H9 (cell line): ENCODE measurements around the gene IGSF3. TPM values are rescaled to one million over a fixed set of nuclear protein-coding genes. Genes with fewer than 3 reads are reported as not detected.

Experiments used
- DNase-seq: peaks from one replicate; pipeline ENCODE4 v3.0.0-alpha.2; 2017
- H2AFZ ChIP-seq: one replicate; pipeline ENCODE4 v1.6.1; 2013; ENCODE audit warnings: mild to moderate bottlenecking, low read length, control low read depth, moderate library complexity
- H2AK5ac ChIP-seq: 2 replicates; pipeline ENCODE4 v1.6.1; 2013; ENCODE audit warnings: low read length, control low read depth, mixed read lengths; ENCODE audit not compliant: insufficient read length
- H2BK120ac ChIP-seq: one replicate; pipeline ENCODE4 v1.6.1; 2013; ENCODE audit warnings: low read depth, mild to moderate bottlenecking, low read length, control low read depth, inconsistent platforms; ENCODE audit not compliant: poor library complexity, severe bottlenecking
- H2BK12ac ChIP-seq: 2 replicates; pipeline ENCODE4 v1.6.1; 2013; ENCODE audit warnings: low read length, control low read depth, mixed read lengths, low read depth; ENCODE audit not compliant: insufficient read length
- H2BK15ac ChIP-seq: 2 replicates; pipeline ENCODE4 v1.6.1; 2013; ENCODE audit warnings: low read depth, low read length, control low read depth
- H2BK20ac ChIP-seq: one replicate; pipeline ENCODE4 v1.6.1; 2013; ENCODE audit warnings: low read depth, mild to moderate bottlenecking, low read length, control low read depth, inconsistent platforms; ENCODE audit not compliant: poor library complexity, severe bottlenecking
- H2BK5ac ChIP-seq: 2 replicates; pipeline ENCODE4 v1.6.1; 2013; ENCODE audit warnings: low read length, control low read depth, mixed read lengths; ENCODE audit not compliant: insufficient read length
- H3K14ac ChIP-seq: 2 replicates; pipeline ENCODE4 v1.6.1; 2013; ENCODE audit warnings: low read length, control low read depth; ENCODE audit not compliant: insufficient read depth
- H3K18ac ChIP-seq: 2 replicates; pipeline ENCODE4 v1.6.1; 2013; ENCODE audit warnings: low read depth, mild to moderate bottlenecking, mixed read lengths, low read length, control low read depth; ENCODE audit not compliant: insufficient read length
- H3K23ac ChIP-seq: 2 replicates; pipeline ENCODE4 v1.6.1; 2013; ENCODE audit warnings: low read length, control low read depth, mixed read lengths, low read depth; ENCODE audit not compliant: insufficient read length
- H3K23me2 ChIP-seq: 2 replicates; pipeline ENCODE4 v1.6.1; 2013; ENCODE audit warnings: low read depth, mild to moderate bottlenecking, mixed read lengths, low read length, control low read depth; ENCODE audit not compliant: insufficient read length, poor library complexity, severe bottlenecking
- H3K27ac ChIP-seq: 2 replicates; pipeline ENCODE4 v1.5.1; 2013; ENCODE audit warnings: low read length, control low read depth, mixed read lengths, low read depth; ENCODE audit not compliant: insufficient read length
- H3K27me3 ChIP-seq: 2 replicates; pipeline ENCODE4 v1.6.1; 2013; ENCODE audit warnings: low read length, control low read depth, inconsistent platforms; ENCODE audit not compliant: insufficient read depth
- H3K4ac ChIP-seq: 2 replicates; pipeline ENCODE4 v1.6.1; 2013; ENCODE audit warnings: low read depth, mild to moderate bottlenecking, control low read depth, inconsistent platforms, low read length, moderate library complexity
- H3K4me1 ChIP-seq: 2 replicates; pipeline ENCODE4 v1.6.1; 2013; ENCODE audit warnings: low read length, control low read depth, inconsistent platforms; ENCODE audit not compliant: insufficient read depth
- H3K4me2 ChIP-seq: 2 replicates; pipeline ENCODE4 v1.6.1; 2013; ENCODE audit warnings: low read length, control low read depth, mixed read lengths; ENCODE audit not compliant: insufficient read length, insufficient read depth
- H3K56ac ChIP-seq: 2 replicates; pipeline ENCODE4 v1.6.1; 2013; ENCODE audit warnings: low read depth, mild to moderate bottlenecking, mixed read lengths, low read length, control low read depth; ENCODE audit not compliant: insufficient read length
- H3K79me1 ChIP-seq: 2 replicates; pipeline ENCODE4 v1.6.1; 2013; ENCODE audit warnings: low read depth, mild to moderate bottlenecking, moderate library complexity, low read length, control low read depth, inconsistent platforms; ENCODE audit not compliant: insufficient read depth, poor library complexity, severe bottlenecking
- H3K79me2 ChIP-seq: 2 replicates; pipeline ENCODE4 v1.6.1; 2013; ENCODE audit warnings: low read length, control low read depth, inconsistent platforms; ENCODE audit not compliant: insufficient read depth
- H3K9ac ChIP-seq: 2 replicates; pipeline ENCODE4 v1.6.1; 2013; ENCODE audit warnings: low read length, control low read depth, mixed read lengths; ENCODE audit not compliant: insufficient read length; ENCODE audit errors: extremely low read depth
- H3K9me3 ChIP-seq: one replicate; pipeline ENCODE4 v1.6.1; 2013; ENCODE audit warnings: low read depth, low read length, inconsistent platforms; ENCODE audit not compliant: control insufficient read depth
- H3T11ph ChIP-seq: one replicate; pipeline ENCODE4 v1.6.1; 2013; ENCODE audit warnings: mild to moderate bottlenecking, low read length, control low read depth, inconsistent platforms
- H4K20me1 ChIP-seq: one replicate; pipeline ENCODE4 v1.6.1; 2013; ENCODE audit not compliant: control insufficient read depth, insufficient read length, insufficient read depth
- H4K5ac ChIP-seq: 2 replicates; pipeline ENCODE4 v1.6.1; 2013; ENCODE audit warnings: low read depth, mild to moderate bottlenecking, mixed read lengths, low read length, control low read depth; ENCODE audit not compliant: insufficient read length
- H4K8ac ChIP-seq: replicated peaks from 2 replicates; pipeline ENCODE4 v1.6.1; 2013; ENCODE audit warnings: low read length, control low read depth, mixed read lengths, low read depth; ENCODE audit not compliant: insufficient read length
- H4K91ac ChIP-seq: 2 replicates; pipeline ENCODE4 v1.6.1; 2013; ENCODE audit warnings: low read depth, mild to moderate bottlenecking, moderate library complexity, mixed read lengths, low read length, control low read depth; ENCODE audit not compliant: insufficient read length
- H3K27ac Mint-ChIP-seq, 3 experiments: 2 replicates in 2 of 3; 3 replicates in 1 of 3; pipeline ENCODE4 v1.8.0; 2020 to 2021; ENCODE audit warnings: mixed read lengths in 3 of 3, mild to moderate bottlenecking in 1 of 3, moderate library complexity in 1 of 3
- H3K27me3 Mint-ChIP-seq: 2 replicates; pipeline ENCODE4 v1.8.0; 2021; ENCODE audit warnings: low read depth, mild to moderate bottlenecking, moderate library complexity, mixed read lengths
- H3K36me3 Mint-ChIP-seq, 3 experiments: 2 replicates in 2 of 3; 3 replicates in 1 of 3; pipeline ENCODE4 v1.8.0; 2020 to 2021; ENCODE audit warnings: low read depth in 3 of 3, mixed read lengths in 3 of 3; ENCODE audit not compliant: insufficient read depth in 1 of 3
- H3K4me1 Mint-ChIP-seq, 2 experiments: 2 replicates each; pipeline ENCODE4 v1.8.0; 2020; ENCODE audit warnings: mixed read lengths in 2 of 2
- H3K4me3 Mint-ChIP-seq, 2 experiments: 2 replicates in 1 of 2; 3 replicates in 1 of 2; pipeline ENCODE4 v1.8.0; 2020 to 2021; ENCODE audit warnings: mild to moderate bottlenecking in 2 of 2, mixed read lengths in 2 of 2, moderate library complexity in 1 of 2
- H3K9me3 Mint-ChIP-seq, 2 experiments: 2 replicates in 1 of 2; 3 replicates in 1 of 2; pipeline ENCODE4 v1.8.0; 2020; ENCODE audit warnings: mild to moderate bottlenecking in 2 of 2, mixed read lengths in 2 of 2, moderate library complexity in 1 of 2
- CTCF ChIP-seq: fragments of 200-600 bp; sonication (generic); conservative IDR thresholded peaks from 3 replicates; pipeline ENCODE4 v1.8.0; 2021; ENCODE audit warnings: antibody characterized with exemption, mild to moderate bottlenecking
- WGBS: extraction: QIAGEN DNeasy Blood & Tissue Kit; methylation state at CpG from one replicate; pipeline ENCODE4 v1.1.7; 2013; ENCODE audit warnings: missing lambda C conversion rate, low lambda C conversion rate, mixed read lengths; ENCODE audit not compliant: insufficient read length; ENCODE audit errors: extremely low coverage; 5-methylcytosine and 5-hydroxymethylcytosine counted together
- total RNA-seq: library from RNA; stranded (reverse); gene quantifications from 2 replicates; pipeline ENCODE4 v1.2.1, GENCODE V29; 2021

Gene IGSF3
- total RNA-seq, 1 experiment from 2014 or later: 19.1 TPM

DNA sequence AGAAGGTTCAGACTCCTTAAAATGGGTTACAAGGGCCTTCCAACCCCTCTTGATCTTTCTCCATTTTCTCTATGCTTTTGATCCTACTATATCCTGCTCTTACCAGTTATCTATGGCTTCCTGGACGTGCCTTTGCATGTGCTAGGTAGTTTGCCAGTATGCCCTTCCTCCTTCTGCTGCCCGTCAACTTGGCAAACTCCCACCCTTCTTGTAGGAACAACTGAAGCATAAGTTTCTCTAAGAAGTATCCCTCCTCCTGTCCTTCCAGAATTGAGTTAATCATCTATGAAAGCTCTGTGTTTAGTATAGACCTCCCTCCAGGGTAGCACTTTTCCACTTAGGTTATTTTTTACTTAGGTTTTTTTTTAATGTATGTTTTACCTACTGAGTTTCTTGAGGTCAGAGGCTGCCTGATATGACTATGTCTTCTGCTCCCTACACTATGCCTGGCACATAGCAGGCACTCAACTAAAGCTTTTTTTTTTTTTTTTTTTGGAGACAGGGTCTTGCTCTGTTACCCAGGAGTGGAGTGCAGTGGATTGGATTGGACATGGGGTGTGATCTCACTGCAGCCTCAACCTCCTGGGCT, 10.0 kb upstream of the IGSF3 start:
- Mint-ChIP-seq H3K4me3 (no peak overlapping the region), H3K36me3 (no peaks in the 10 kb centered on the region), H3K4me1 (peaks cover 3 to 7% of the 10 kb centered on the region in 2 experiments; a peak in 3 of 4 replicates), H3K27me3 (peaks cover 6% of the 10 kb centered on the region), H3K27ac (no peak overlapping the region), H3K9me3 (no peaks in the 10 kb centered on the region)
- no peak overlapping the region for H2BK20ac ChIP-seq
- H3K9me3 ChIP-seq: no peaks in the 10 kb centered on the region
- no peak overlapping the region for H3K4ac ChIP-seq
- no peak overlapping the region for H4K8ac ChIP-seq
- H3K79me1 ChIP-seq: no peaks in the 10 kb centered on the region
- no peak overlapping the region for H2BK12ac ChIP-seq
- no peak overlapping the region for H3K9ac ChIP-seq
- H3K18ac ChIP-seq: no peak overlapping the region
- no peaks in the 10 kb centered on the region for H3K27me3 ChIP-seq
- no peak overlapping the region for H4K91ac ChIP-seq
- WGBS: no CpG with 5 or more reads among the region's 2 CpGs
- no peaks in the 10 kb centered on the region for H3K23me2 ChIP-seq
- H3K56ac ChIP-seq: no peak overlapping the region
- no peak overlapping the region for H4K5ac ChIP-seq
- no peaks in the 10 kb centered on the region for H3K79me2 ChIP-seq
- no peak overlapping the region for H2AFZ ChIP-seq
- DNase-seq: no peak
- no peak overlapping the region for H3T11ph ChIP-seq
- H2AK5ac ChIP-seq: no peak overlapping the region
- no peaks in the 10 kb centered on the region for H4K20me1 ChIP-seq
- no peak overlapping the region for H3K4me2 ChIP-seq
- H2BK5ac ChIP-seq: no peak overlapping the region
- H3K14ac ChIP-seq: no peak overlapping the region
- no peak overlapping the region for H3K23ac ChIP-seq
- H3K4me1 ChIP-seq: no peaks in the 10 kb centered on the region
- no peak overlapping the region for H3K27ac ChIP-seq
- TF ChIP-seq CTCF: no peak
- no peak overlapping the region for H2BK15ac ChIP-seq
- H2BK120ac ChIP-seq: no peak overlapping the region
